Measurements from ENCODE around the gene MLLT10.

The MLLT10 gene

GRCh38 chr10:21517134-21518031 lies 16.6 kb upstream of the MLLT10 start:
- no peak for TF ChIP-seq CTCF (IDR thresholded peaks at IDR 0.05; ENCODE audit: low read depth, low read length, missing control alignments)
- H3K4me3 ChIP-seq (ENCODE audit: low read depth, low read length) = peak overlapping the region; percentile 58
- DNase-seq (ENCODE audit: low read depth) = no peak

GRCh38 chr10:21518149-21518640 lies 15.8 kb upstream of the MLLT10 start:
- H3K4me3 ChIP-seq (ENCODE audit: low read depth, low read length) = peak overlapping the region; percentile 58; the same call in 1 of the 2 replicates
- TF ChIP-seq CTCF (IDR thresholded peaks at IDR 0.05; ENCODE audit: low read depth, low read length, missing control alignments) = no peak
- no peak for DNase-seq (ENCODE audit: low read depth)

- TF ChIP-seq CTCF (IDR thresholded peaks at IDR 0.05; ENCODE audit: low read depth, low read length, missing control alignments) = no peak
- peak overlapping the region; percentile 32; the same call in 1 of the 2 replicates for H3K4me3 ChIP-seq (ENCODE audit: low read depth, low read length)
- no peak for DNase-seq (ENCODE audit: low read depth)
Observed at GRCh38 chr10:21518641-21519396, 15.2 kb upstream of the MLLT10 start.

GRCh38 chr10:21519397-21519933 lies 14.6 kb upstream of the MLLT10 start:
- TF ChIP-seq CTCF (IDR thresholded peaks at IDR 0.05; ENCODE audit: low read depth, low read length, missing control alignments) = no peak
- peak overlapping the region; percentile 37; the same call in 1 of the 2 replicates for H3K4me3 ChIP-seq (ENCODE audit: low read depth, low read length)
- DNase-seq (ENCODE audit: low read depth) = no peak

GRCh38 chr10:21519941-21520436 lies 14.0 kb upstream of the MLLT10 start:
- TF ChIP-seq CTCF (IDR thresholded peaks at IDR 0.05; ENCODE audit: low read depth, low read length, missing control alignments) = no peak
- no peak for DNase-seq (ENCODE audit: low read depth)
- peak overlapping the region; percentile 37 for H3K4me3 ChIP-seq (ENCODE audit: low read depth, low read length)

GRCh38 chr10:21520509-21520908 lies 13.5 kb upstream of the MLLT10 start:
- H3K4me3 ChIP-seq (ENCODE audit: low read depth, low read length) = no peak overlapping the region
- no peak for DNase-seq (ENCODE audit: low read depth)
- no peak for TF ChIP-seq CTCF (IDR thresholded peaks at IDR 0.05; ENCODE audit: low read depth, low read length, missing control alignments)
